Pancreas (tissue), 10 donors: Measurements from ENCODE around the gene BSG. TPM values are rescaled to one million over a fixed set of nuclear protein-coding genes. Genes with fewer than 3 reads are reported as not detected.

Source experiments
- ATAC-seq, 4 donors: fragments of 200-7000 bp; cut with Tn5 transposase; one replicate each; pipeline versions ENCODE4 v1.8.0 to v1.9.1; 2020; ENCODE audit warnings: mild to moderate bottlenecking in 4 of 4, moderate library complexity in 4 of 4
- DNase-seq, 6 donors: peaks; one replicate each; pipeline ENCODE4 v3.0.0-alpha.2; 2020
- FAIRE-seq: peaks from 2 replicates; lab custom pipeline; 2012; peaks lifted over from hg19 to GRCh38; lab: Jason Lieb, UNC
- H3K27ac ChIP-seq, 4 donors: fragments of 200-600 bp; sonication (generic); 1 replicate in 3 of 4; 2 replicates in 1 of 4; pipeline versions ENCODE4 v1.5.0 to v1.8.0; 2020
- H3K27me3 ChIP-seq, 4 donors: fragments of 200-600 bp; one replicate each; pipeline ENCODE4 v1.8.0; 2021
- H3K36me3 ChIP-seq, 3 donors: fragments of 200-600 bp; sonication (generic) in 1 of 3; one replicate each; pipeline versions ENCODE4 v1.5.0 to v1.8.0; 2020 to 2021
- H3K4me1 ChIP-seq, 3 donors: fragments of 200-600 bp; one replicate each; pipeline ENCODE4 v1.8.0; 2021
- H3K4me3 ChIP-seq, 4 donors: fragments of 200-600 bp; sonication (generic) in 2 of 4; one replicate each; pipeline versions ENCODE4 v1.5.0 to v1.8.0; 2020 to 2021
- H3K9me3 ChIP-seq, 4 donors: fragments of 200-600 bp; one replicate each; pipeline ENCODE4 v1.8.0; 2021
- WGBS, 2 donors: extraction: QIAGEN DNeasy Blood & Tissue Kit; methylation state at CpG; one replicate each; pipeline ENCODE4 v1.1.7; 2013; 5-methylcytosine and 5-hydroxymethylcytosine counted together
- intact Hi-C, 3 donors: fragments of 100-400 bp; cut with DNase I; formaldehyde crosslinking; loops; one replicate each; pipeline versions ENCODE4 v1.11.1 to v1.14.2; 2022
- polyA plus RNA-seq, 2 donors: library from polyadenylated mRNA; stranded (reverse); fragments of 200-250 nt; gene quantifications; one replicate each; pipeline ENCODE4 v1.2.3, GENCODE V29; 2013
- total RNA-seq, 6 donors: library from RNA; stranded (reverse); fragmentation: NEBNext Ultra II Directional in 4 of 6; extraction: Animal tissue kit (Norgen Biotek cat#: 25700) in 4 of 6; gene quantifications; one replicate each; pipeline versions ENCODE4 v1.2.1 to v1.2.4, GENCODE V29; 2021 to 2023
- TF ChIP-seq, protein P1 (sequence below), 4 donors: fragments of 200-600 bp; sonication (generic) in 3 of 4; IDR thresholded peaks; one replicate each; pipeline versions ENCODE4 v1.5.0 to v1.8.0; 2021; ENCODE audit warnings: antibody characterized with exemption in 4 of 4
- donor health status: healthy with polysubstance abuse.
- donor health status: DM: no; HTN: no; CAD: no; lungs with moderate emphysema.
- donor health status: DM: no; HTN: no; CAD: no.
- donor health status: control.
- donor health status: control.
- donor health status: Bipolar disorder and iron deficiency.
- donor health status: DM: yes; HTN: yes; CAD: no.
- donor health status: DM: no; HTN: no; CAD: no.
- donor health status: DM: no; HTN: no; CAD: no.
- donor health status: DM: yes; HTN: yes; CAD: no.

Gene BSG
- total and polyA plus RNA-seq, 8 donors: 122 to 256 (median 159) TPM

DNA sequence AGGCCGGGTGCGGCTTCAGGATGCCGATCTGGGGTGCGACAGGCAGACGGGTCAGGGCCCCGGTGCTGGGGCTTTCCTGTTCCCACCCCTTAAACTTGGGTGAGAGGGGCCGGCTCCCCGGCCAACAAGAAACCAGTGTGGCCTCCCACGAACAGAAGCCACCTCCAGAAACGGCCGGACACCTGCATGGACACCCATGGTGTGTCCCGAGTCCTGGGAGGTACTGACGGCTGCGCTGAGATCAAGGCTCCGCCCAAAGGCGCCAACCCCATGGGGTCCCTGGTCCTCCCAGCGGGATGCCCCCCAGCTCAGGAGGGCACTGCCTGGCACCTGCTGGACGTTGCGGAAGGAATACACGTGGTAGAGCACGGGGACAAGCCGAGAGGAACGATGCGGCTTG, 49.4 kb downstream of the BSG start:
- no peak for FAIRE-seq
- H3K4me3 ChIP-seq: no peak overlapping the region
- H3K36me3 ChIP-seq: peaks cover 2 to 22% (median 12%) of the 10 kb centered on the region in 3 donors
- no peaks in the 10 kb centered on the region for H3K9me3 ChIP-seq
- H3K4me1 ChIP-seq: no peaks in the 10 kb centered on the region
- H3K27me3 ChIP-seq: no peaks in the 10 kb centered on the region
- intact Hi-C loops: no loop called here
- ATAC-seq: no peak
- 93 to 96% methylated on average over 24 of the region's 24 CpGs for WGBS, 2 donors
- TF ChIP-seq, protein P1, sequence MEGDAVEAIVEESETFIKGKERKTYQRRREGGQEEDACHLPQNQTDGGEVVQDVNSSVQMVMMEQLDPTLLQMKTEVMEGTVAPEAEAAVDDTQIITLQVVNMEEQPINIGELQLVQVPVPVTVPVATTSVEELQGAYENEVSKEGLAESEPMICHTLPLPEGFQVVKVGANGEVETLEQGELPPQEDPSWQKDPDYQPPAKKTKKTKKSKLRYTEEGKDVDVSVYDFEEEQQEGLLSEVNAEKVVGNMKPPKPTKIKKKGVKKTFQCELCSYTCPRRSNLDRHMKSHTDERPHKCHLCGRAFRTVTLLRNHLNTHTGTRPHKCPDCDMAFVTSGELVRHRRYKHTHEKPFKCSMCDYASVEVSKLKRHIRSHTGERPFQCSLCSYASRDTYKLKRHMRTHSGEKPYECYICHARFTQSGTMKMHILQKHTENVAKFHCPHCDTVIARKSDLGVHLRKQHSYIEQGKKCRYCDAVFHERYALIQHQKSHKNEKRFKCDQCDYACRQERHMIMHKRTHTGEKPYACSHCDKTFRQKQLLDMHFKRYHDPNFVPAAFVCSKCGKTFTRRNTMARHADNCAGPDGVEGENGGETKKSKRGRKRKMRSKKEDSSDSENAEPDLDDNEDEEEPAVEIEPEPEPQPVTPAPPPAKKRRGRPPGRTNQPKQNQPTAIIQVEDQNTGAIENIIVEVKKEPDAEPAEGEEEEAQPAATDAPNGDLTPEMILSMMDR (IDR thresholded peaks at IDR 0.05): no peak
- peak in 1 of 6 donors; percentile 62 for DNase-seq
- H3K27ac ChIP-seq: no peak overlapping the region

DNA sequence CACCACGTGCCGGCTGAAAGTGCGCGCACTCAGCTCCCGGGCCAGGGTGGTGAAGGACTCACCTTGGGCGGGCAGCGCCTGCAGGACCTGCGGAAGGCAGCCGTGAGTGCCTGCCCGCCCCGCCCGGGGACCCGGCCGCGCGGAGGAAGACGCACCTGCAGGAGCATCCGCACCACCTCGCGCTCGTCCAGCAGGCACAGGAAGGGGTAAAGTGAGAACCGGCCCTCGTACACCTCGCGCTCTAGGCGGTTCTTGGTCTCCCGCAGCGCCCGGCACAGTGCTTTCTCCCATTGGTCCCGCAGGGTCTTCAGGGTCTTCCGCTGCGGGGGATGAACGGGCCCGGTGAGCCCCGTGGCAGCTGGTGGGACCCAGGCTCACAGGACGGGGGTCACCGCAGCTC, 50.3 kb downstream of the BSG start:
- WGBS, 2 donors: 95 to 96% methylated on average over 36 to 37 of the region's 37 CpGs
- TF ChIP-seq, protein P1 (IDR thresholded peaks at IDR 0.05): no peak

DNA sequence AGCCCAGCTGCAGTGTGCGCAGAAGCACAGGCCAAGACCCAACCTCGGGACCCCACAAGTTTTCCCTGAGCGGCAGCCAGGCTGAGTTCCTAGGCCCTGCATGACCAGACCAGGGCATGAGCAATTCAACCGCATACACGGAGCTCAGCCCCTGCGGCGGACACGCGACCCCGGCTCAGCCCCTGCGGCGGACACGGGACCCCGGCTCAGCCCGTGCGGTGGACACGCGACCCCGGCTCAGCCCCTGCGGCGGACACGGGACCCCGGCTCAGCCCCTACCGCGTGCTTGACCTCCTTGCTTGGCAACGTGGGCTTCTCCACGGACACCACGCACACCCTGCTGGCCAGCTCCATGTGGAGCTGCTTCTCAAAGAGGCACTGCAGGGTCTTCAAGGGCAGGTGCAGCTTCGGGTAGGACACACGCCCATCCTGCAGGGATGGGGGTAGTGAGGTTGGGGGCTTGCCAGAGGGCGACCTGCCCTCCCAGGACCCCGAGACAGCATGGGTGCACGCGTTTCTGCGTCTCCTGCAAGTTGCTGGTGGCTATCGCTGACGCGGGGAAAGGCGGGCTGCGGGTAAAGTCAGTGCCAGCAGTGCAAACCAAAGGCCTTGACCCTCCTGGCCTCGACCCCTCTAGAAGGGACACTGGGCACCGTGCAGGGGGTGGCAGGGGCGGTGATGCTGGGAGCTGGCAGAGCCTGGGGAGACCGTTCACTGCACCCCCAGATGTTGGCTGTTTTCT, 51.0 kb downstream of the BSG start:
- Histone ChIP-seq H3K36me3 (peaks cover 2 to 19% (median 8%) of the 10 kb centered on the region in 3 donors), H3K27ac (no peak overlapping the region), H3K27me3 (no peaks in the 10 kb centered on the region), H3K9me3 (no peaks in the 10 kb centered on the region), H3K4me3 (no peak overlapping the region), H3K4me1 (no peaks in the 10 kb centered on the region)
- TF ChIP-seq, protein P1 (IDR thresholded peaks at IDR 0.05): no peak
- FAIRE-seq: no peak
- ATAC-seq: no peak
- intact Hi-C loops: no loop called here
- peak in 1 of 6 donors; percentile 55 for DNase-seq
- WGBS, 2 donors: 92 to 94% methylated on average over 44 of the region's 44 CpGs

More for the DNA sequence above, 50.3 kb downstream of the BSG start:
- DNase-seq: peak in 1 of 6 donors; percentile 57
- H3K4me1 ChIP-seq: no peaks in the 10 kb centered on the region
- H3K36me3 ChIP-seq: peaks cover 2 to 22% (median 12%) of the 10 kb centered on the region in 3 donors
- H3K27me3 ChIP-seq: no peaks in the 10 kb centered on the region
- no peak for FAIRE-seq
- no peak for ATAC-seq
- intact Hi-C loops: no loop called here
- H3K9me3 ChIP-seq: no peaks in the 10 kb centered on the region
- no peak overlapping the region for H3K4me3 ChIP-seq
- H3K27ac ChIP-seq: no peak overlapping the region

DNA sequence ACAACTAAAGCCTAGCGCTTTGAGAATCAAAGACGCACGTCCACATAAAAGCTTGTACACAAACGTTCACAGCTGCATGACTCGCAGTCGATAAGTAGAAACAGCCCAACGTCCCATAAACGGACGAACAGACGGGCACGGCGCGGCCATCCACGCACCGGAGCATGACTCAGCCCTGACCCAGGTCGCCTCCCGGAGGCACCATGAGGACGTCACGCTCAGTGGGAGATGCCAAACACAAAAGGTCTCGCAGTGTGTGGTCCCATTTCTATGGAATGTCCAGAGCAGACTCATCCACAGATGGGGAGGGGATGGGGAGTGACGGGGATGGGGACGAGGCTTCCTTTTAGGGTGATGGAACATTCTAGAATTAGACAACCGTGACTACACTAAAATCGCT, 51.6 kb downstream of the BSG start:
- H3K4me3 ChIP-seq: no peak overlapping the region
- TF ChIP-seq, protein P1 (IDR thresholded peaks at IDR 0.05): no peak
- no peaks in the 10 kb centered on the region for H3K27me3 ChIP-seq
- no peak overlapping the region for H3K27ac ChIP-seq
- H3K4me1 ChIP-seq: no peaks in the 10 kb centered on the region
- no peak for ATAC-seq
- H3K9me3 ChIP-seq: no peaks in the 10 kb centered on the region
- intact Hi-C loops: no loop called here
- H3K36me3 ChIP-seq: peaks cover 0 to 12% (median 5%) of the 10 kb centered on the region in 3 donors
- no peak for FAIRE-seq
- DNase-seq: no peak
- WGBS, 2 donors: 88 to 90% methylated on average over 24 of the region's 24 CpGs
